K562 (cell line): Measurements from ENCODE around the gene KISS1R. TPM values are rescaled to one million over a fixed set of nuclear protein-coding genes. Genes with fewer than 3 reads are reported as not detected.

ENCODE experiments used
- CBFA2T3 ChIP-seq: fragments of 450-650 bp; IDR thresholded peaks from 2 replicates; pipeline ENCODE4 v1.6.1; 2017
- ELF2 ChIP-seq: fragments of 250-450 bp; sonication (Bioruptor Pico); IDR thresholded peaks from 2 replicates; pipeline ENCODE4 v1.5.0; 2021; ENCODE audit warnings: mild to moderate bottlenecking
- NR3C1 ChIP-seq: sonication (generic); formaldehyde crosslinking; IDR thresholded peaks from 2 replicates; pipeline ENCODE4 v1.8.1; 2022; ENCODE audit warnings: missing genetic modification reagents
- SMARCA4 ChIP-seq: fragments of 450-650 bp; IDR thresholded peaks from 2 replicates; pipeline ENCODE4 v1.6.1; 2016
- TEAD1 ChIP-seq, 2 experiments: fragments of 450-650 bp in 1 of 2; sonication (generic) in 1 of 2; formaldehyde crosslinking; IDR thresholded peaks; 2 replicates each; pipeline versions ENCODE4 v1.4.0 to v1.8.0; 2020 to 2022; ENCODE audit warnings: mild to moderate bottlenecking in 2 of 2, missing genetic modification reagents in 1 of 2
- TEAD2 ChIP-seq: fragments of 450-650 bp; IDR thresholded peaks from 2 replicates; pipeline ENCODE4 v1.6.1; 2016; ENCODE audit warnings: missing genetic modification characterization, control low read depth, missing compliant biosample characterization
- ZBTB7A ChIP-seq: IDR thresholded peaks from 2 replicates; pipeline ENCODE4 v1.6.1; 2011; ENCODE audit warnings: low read depth, mild to moderate bottlenecking, low read length, moderate library complexity, borderline replicate concordance; ENCODE audit not compliant: control insufficient read depth
- polyA plus RNA-seq, 8 experiments: library from polyadenylated mRNA; depleted of rRNA in 4 of 8; stranded (reverse) in 5 of 8; unstranded in 3 of 8; fragments of >200 nt; fragmentation: Nextera tagmentation in 2 of 8; fragmentation: Illumina TruSeq in 1 of 8; extraction: Ambion mirVana in 2 of 8; extraction: Trizol in 1 of 8; gene quantifications; 2 replicates each; pipeline versions ENCODE4 v1.2.1 to v1.2.3, GENCODE V29; 2011 to 2014; ENCODE audit warnings: inconsistent platforms in 1 of 8, missing spikeins in 1 of 8
- total RNA-seq, 7 experiments: library from RNA; depleted of rRNA in 6 of 7; stranded (reverse); fragments of >200 nt in 6 of 7; fragmentation: Illumina TruSeq in 2 of 7; extraction: Trizol in 2 of 7; gene quantifications; 2 replicates each; pipeline versions ENCODE4 v1.2.1 to v1.2.3, GENCODE V29; 2011 to 2021; ENCODE audit warnings: low replicate concordance in 1 of 7
- TF ChIP-seq, protein P1 (sequence below), 3 experiments: IDR thresholded peaks in 2 of 3; conservative IDR thresholded peaks in 1 of 3; 2 replicates each; pipeline ENCODE4 v1.5.1; 2011 to 2012; ENCODE audit warnings: low read length in 3 of 3, mild to moderate bottlenecking in 3 of 3, control low read depth in 2 of 3, improper control_type of control experiment in 1 of 3, inconsistent platforms in 1 of 3, low read depth in 1 of 3, mixed read lengths in 1 of 3, moderate library complexity in 1 of 3; ENCODE audit not compliant: insufficient read depth in 2 of 3
- TF ChIP-seq, protein P2 (sequence below): conservative IDR thresholded peaks from 2 replicates; pipeline ENCODE4 v1.6.1; 2011; ENCODE audit warnings: low read depth, mild to moderate bottlenecking, low read length; ENCODE audit not compliant: control insufficient read depth

Gene KISS1R
- total and polyA plus RNA-seq, 9 of the 15 experiments (the other 6 are each of a cell fraction or from before 2014, with no cell fraction given): 0.37 to 39.4 (median 2.0) TPM

DNA sequence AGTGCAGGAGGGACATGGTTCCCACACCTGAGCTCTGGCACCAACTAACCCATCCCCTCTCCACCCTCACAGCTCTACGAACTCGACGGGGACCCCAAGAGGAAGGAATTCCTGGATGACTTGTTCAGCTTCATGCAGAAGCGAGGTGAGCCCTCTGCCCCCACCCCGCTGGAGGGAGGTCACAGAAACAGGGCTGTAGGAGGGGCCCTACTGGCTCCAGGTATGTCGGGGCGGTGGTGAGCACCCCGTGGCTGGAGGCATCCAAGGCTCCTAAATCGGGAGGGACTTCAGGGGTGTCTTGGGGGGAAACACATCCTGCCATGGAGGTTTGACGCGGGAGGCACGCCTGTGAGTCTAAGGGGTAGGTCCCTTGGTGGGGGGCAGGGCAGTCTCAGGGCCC lies 42.9 kb downstream of the KISS1R start (continued):
- TF ChIP-seq, protein P1, sequence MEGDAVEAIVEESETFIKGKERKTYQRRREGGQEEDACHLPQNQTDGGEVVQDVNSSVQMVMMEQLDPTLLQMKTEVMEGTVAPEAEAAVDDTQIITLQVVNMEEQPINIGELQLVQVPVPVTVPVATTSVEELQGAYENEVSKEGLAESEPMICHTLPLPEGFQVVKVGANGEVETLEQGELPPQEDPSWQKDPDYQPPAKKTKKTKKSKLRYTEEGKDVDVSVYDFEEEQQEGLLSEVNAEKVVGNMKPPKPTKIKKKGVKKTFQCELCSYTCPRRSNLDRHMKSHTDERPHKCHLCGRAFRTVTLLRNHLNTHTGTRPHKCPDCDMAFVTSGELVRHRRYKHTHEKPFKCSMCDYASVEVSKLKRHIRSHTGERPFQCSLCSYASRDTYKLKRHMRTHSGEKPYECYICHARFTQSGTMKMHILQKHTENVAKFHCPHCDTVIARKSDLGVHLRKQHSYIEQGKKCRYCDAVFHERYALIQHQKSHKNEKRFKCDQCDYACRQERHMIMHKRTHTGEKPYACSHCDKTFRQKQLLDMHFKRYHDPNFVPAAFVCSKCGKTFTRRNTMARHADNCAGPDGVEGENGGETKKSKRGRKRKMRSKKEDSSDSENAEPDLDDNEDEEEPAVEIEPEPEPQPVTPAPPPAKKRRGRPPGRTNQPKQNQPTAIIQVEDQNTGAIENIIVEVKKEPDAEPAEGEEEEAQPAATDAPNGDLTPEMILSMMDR (IDR thresholded peaks at IDR 0.05 in 2 of 3, conservative IDR thresholded peaks at IDR 0.05 in 1 of 3; ENCODE audit: insufficient read depth in 2 of 3, low read depth in 1 of 3, low read length in 3 of 3): 0 out of 6 replicates have a peak, but pooled peaks of 2 of the 3 experiments have one; percentile 3 to 33
- TF ChIP-seq ZBTB7A (peak; percentile 2; the same call in 1 of the 2 replicates), CBFA2T3 (no peak), ELF2 (CRISPR knock-in tag) (no peak), SMARCA4 (no peak), TEAD2 (tag) (peak; percentile 72), TEAD1 (CRISPR knock-in tag; IDR thresholded peaks at IDR 0.05) (peak; percentile 75 to 96), NR3C1 (CRISPR knock-in tag) (no peak)
- TF ChIP-seq, protein P2, sequence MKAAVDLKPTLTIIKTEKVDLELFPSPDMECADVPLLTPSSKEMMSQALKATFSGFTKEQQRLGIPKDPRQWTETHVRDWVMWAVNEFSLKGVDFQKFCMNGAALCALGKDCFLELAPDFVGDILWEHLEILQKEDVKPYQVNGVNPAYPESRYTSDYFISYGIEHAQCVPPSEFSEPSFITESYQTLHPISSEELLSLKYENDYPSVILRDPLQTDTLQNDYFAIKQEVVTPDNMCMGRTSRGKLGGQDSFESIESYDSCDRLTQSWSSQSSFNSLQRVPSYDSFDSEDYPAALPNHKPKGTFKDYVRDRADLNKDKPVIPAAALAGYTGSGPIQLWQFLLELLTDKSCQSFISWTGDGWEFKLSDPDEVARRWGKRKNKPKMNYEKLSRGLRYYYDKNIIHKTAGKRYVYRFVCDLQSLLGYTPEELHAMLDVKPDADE: no peak
